GM18519 (cell line): Measurements from ENCODE around the gene CFAP410.
"Not testable (repeated sequence)": the region's sequence is repeated elsewhere in the genome, so short reads cannot be mapped to it uniquely, and the experiment has no call there.

Source experiments
- ATAC-seq: cut with Tn5 transposase; IDR thresholded peaks from one replicate; pipeline ENCODE4 v1.9.1; 2021; ENCODE audit warnings: mild to moderate bottlenecking, moderate library complexity; ENCODE audit not compliant: unreplicated experiment, low FRiP score

The CFAP410 gene

GRCh38 chr21:44289381-44290010 lies 49.7 kb downstream of the CFAP410 start:
- ATAC-seq = no peak

DNA sequence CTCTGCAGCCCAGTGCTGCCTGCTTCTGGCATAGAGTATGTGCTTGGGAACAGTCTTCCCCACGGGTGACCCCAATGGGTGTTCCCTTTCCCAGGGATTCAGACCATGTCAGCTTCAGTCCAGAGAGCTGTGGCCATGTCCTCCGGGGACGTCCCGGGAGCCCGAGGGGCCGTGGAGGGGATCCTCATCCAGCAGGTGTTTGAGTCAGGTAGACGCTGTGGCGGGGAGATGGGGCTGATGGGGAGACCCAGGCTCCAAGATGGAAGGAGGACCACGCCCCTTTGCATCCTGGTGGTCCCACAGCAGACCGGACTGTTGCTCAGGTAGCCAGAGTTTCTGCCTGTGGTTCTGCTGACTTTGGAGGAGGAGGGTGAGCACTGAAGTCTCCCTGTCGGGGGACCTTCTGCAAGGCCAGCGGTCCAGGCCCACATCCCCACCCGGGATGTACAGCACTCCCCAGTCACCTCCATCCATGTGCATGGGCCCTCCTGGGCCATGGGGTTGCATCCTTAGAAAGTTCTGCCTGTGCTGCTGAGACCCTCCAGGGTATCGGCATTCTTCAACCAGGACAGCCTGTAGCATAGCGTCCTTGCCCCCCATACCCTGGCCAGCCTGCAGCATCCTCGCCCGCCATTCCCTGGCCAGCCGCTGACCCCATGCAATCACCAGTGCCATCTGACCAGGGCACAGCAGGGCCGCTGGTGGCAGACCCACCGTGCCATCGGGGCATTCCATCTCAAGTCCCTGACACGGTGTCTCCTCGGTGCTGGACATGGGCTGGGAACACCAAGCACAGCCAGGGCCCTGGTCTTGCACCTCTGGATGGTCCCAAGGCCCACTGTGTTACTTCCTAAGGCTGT lies 50.7 kb downstream of the CFAP410 start:
- ATAC-seq = no peak

DNA sequence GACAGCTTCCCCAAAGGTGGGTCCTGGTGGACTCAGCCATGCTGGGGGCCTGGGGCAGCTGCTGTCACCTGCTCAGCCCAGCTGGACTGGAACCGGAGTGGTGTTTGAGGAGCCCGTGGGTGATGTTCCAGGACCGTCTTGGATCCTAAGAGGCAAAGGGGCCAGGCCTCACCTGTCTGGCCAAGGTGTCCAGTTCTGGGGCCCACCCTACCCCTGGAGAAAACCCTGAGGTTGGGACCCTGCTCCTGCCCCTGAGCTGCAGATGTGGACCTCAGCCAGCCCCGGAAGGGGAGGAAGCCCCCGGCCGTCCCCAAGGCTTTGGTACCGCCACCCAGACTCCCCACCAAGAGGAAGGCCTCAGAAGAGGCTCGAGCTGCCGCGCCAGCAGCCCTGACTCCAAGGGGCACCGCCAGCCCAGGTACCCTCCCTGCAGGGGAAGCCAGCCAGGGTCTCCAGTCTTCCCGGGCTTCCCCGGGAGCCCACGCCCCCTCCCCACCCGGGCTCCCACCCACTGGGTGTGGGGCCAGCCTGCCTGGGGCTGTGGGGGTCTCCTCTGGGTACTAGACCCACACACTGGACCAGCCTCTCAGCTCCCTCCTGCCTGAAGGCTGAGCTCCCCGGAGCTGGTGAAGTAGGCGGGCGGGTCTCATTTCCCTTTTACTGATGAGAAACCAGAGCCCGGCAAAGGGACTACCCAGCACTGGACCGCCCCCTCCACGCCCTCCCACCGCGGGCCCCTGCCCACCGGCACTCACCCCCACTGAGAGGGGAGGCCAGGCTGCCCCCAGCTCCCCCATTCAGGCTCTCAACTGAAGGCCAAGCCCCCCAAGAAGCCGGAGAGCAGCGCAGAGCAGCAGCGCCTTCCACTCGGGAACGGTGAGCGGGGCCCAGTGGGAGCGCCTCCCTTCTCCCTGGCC lies 52.2 kb downstream of the CFAP410 start:
- no peak for ATAC-seq

DNA sequence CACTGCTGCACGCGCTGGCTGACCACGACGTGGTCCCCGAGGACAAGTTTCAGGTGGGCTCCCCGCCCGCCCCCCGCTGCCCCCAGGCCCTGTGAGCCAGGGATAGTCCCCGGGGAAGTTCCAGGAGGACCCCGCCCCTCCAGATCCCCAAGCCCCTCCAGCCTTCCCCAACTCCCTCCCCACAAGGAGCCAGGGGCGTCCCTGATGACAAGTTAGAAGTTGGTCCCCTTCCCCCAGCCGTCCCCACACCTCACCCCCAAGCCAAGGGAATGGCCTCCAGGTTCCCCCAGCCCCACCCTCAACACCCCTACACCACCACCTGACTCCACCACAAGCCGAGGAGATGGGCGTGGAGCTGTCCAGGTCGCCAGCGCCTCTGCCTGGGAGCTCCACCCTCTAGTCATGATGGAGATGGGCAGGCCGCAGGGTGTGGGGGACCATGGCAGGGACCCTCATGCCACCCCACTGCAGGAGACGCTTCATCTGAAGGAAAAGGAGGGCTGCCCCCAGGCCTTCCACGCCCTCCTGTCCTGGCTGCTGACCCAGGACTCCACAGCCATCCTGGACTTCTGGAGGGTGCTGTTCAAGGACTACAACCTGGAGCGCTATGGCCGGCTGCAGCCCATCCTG lies 53.0 kb downstream of the CFAP410 start:
- ATAC-seq = no peak

DNA sequence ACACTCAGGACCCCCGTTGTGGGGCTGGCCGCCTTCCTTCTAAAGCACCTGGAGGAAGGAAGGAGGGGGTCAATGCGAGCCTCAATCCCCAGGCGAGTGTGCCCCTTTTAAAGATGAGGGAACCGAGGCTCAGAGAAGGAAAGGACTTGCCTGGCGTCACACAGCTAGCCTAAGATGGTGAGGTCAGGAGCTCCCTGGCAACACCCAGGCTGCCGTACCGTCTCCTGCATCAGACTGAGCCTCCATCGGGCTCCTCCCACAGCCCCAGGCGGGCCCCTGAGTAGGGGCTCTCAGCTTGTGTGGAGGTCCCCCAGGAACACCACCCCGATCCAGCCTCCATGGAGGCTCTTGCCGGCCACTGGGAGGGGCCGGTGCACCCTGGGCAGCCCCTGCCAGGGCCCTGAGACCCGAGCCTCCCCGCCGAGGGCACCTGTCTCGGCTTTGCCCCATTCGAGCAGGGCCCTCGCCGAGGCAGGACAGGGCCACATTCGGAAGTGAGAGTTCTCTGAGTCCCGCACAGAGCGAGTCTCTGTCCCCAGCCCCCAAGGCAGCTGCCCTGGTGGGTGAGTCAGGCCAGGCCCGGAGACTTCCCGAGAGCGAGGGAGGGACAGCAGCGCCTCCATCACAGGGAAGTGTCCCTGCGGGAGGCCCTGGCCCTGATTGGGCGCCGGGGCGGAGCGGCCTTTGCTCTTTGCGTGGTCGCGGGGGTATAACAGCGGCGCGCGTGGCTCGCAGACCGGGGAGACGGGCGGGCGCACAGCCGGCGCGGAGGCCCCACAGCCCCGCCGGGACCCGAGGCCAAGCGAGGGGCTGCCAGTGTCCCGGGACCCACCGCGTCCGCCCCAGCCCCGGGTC lies 53.8 kb downstream of the CFAP410 start, which contains the start of gene AIRE:
Gene AIRE, plus strand, starts transcription at position 739 of the 855 bp plus-strand sequence. CDS start 131 bp downstream, outside the sequence.
- no peak for ATAC-seq

GRCh38 chr21:44283948-44284347 lies 55.2 kb downstream of the CFAP410 start:
- no peak for ATAC-seq

- ATAC-seq = not testable (repeated sequence)
These were observed 55.9 kb downstream of the CFAP410 start for GRCh38 chr21:44283211-44283785.

DNA sequence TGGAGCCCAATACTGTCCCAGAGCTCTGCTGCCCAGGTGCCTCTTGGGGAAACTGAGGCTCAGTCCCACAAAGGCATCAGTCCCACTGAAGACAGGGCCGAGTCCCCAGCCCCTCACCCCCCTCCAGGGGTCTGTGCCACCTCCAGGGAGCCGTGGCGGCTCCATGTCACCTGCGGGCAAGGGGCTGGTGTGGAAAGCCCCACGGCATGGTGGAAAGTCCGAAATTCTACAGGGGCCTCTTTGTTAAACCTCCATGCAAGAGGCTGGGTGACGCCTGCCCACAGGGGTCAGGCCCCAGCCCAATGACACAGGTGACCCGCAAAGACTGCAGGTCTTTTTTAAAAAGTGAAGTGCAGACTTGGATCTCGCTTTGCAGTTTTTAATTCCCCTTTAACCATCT lies 56.8 kb downstream of the CFAP410 start:
- ATAC-seq = no peak

DNA sequence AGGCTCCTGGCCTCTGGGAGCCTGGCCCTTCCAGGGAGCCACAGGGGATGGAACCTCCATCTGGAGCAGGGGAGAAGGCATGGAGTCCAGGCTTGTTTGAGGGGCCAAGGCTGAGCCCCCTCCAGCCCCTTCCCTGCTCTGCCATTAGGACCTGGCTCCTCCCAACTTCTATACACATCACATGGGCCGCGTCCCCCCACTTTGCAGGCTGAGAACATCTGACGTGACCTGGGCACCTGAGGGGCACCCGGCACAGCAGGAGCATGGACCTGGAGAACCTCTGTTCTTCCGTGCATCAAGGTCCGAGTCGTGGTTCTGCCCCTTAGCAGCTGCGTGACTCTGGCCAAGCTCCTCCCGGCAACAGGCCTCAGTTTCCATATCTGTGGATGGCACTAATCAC lies 57.4 kb downstream of the CFAP410 start:
- no peak for ATAC-seq

- no peak for ATAC-seq
These were observed 59.6 kb downstream of the CFAP410 start for GRCh38 chr21:44279354-44280260.
